Adrenal gland (tissue), 12 donors: ENCODE measurements around the gene DHFR2. TPM values are rescaled to one million over a fixed set of nuclear protein-coding genes. Genes with fewer than 3 reads are reported as not detected.
"Not testable (repeated sequence)": the region's sequence is repeated elsewhere in the genome, so short reads cannot be mapped to it uniquely, and the experiment has no call there.

Source experiments
- DNase-seq, 7 donors: peaks; one replicate each; pipeline ENCODE4 v3.0.0-alpha.2; 2019 to 2020
- H3K27ac ChIP-seq, 5 donors: fragments of 200-600 bp; sonication (generic) in 4 of 5; 1 replicate in 3 of 5; 2 replicates in 2 of 5; pipeline versions ENCODE4 v1.5.1 to v1.8.0; 2016 to 2020; ENCODE audit warnings: mild to moderate bottlenecking in 1 of 5
- H3K27me3 ChIP-seq: fragments of 200-600 bp; 2 replicates; pipeline ENCODE4 v1.8.0; 2021
- H3K36me3 ChIP-seq, 2 donors: fragments of 200-600 bp; replicated peaks in 1 of 2; 1 replicate in 1 of 2; 2 replicates in 1 of 2; pipeline versions ENCODE4 v1.5.1 to v1.8.0; 2018 to 2022
- H3K4me1 ChIP-seq, 2 donors: fragments of 200-600 bp; replicated peaks in 1 of 2; 1 replicate in 1 of 2; 2 replicates in 1 of 2; pipeline versions ENCODE4 v1.5.1 to v1.8.0; 2018 to 2021
- H3K4me3 ChIP-seq, 4 donors: fragments of 200-600 bp; sonication (generic) in 3 of 4; one replicate each; pipeline ENCODE4 v1.5.1; 2016 to 2018
- H3K9me3 ChIP-seq, 3 donors: fragments of 200-600 bp; sonication (generic) in 1 of 3; replicated peaks in 1 of 3; 1 replicate in 2 of 3; 2 replicates in 1 of 3; pipeline versions ENCODE4 v1.5.1 to v1.8.0; 2016 to 2021
- POLR2A ChIP-seq, 2 donors: fragments of 450-650 bp; IDR thresholded peaks; one replicate each; pipeline ENCODE4 v1.6.1; 2017; ENCODE audit warnings: antibody characterized with exemption in 2 of 2, mild to moderate bottlenecking in 2 of 2, moderate library complexity in 1 of 2
- WGBS, 4 donors: extraction: QIAGEN DNeasy Blood & Tissue Kit in 2 of 4; methylation state at CpG; one replicate each; pipeline versions ENCODE4 v1.1.5 to v1.1.7; 2013 to 2017; 5-methylcytosine and 5-hydroxymethylcytosine counted together
- intact Hi-C, 2 donors: fragments of 100-400 bp; cut with DNase I; formaldehyde crosslinking; loops; one replicate each; pipeline versions ENCODE4 v1.14.1 to v1.15.0; 2022 to 2023
- polyA plus RNA-seq, 3 donors: library from polyadenylated mRNA; stranded (reverse); fragments of 200-250 nt in 2 of 3; fragments of 350-450 nt in 1 of 3; fragmentation: Illumina TruSeq in 1 of 3; extraction: RNeasy Lipid Tissue Mini Kit (QIAGEN cat#74804) in 1 of 3; gene quantifications; one replicate each; pipeline ENCODE4 v1.2.3, GENCODE V29; 2013 to 2014
- total RNA-seq, 9 donors: library from RNA; depleted of rRNA in 4 of 9; stranded (reverse); fragments of >200 nt in 4 of 9; fragments of 120-200 nt in 1 of 9; fragmentation: NEBNext Ultra II Directional in 1 of 9; extraction: Animal tissue kit (Norgen Biotek cat#: 25700) in 1 of 9; gene quantifications; one replicate each; pipeline versions ENCODE4 v1.1.0 to v1.2.4, GENCODE V29; 2013 to 2023
- TF ChIP-seq, protein P1 (sequence below), 6 experiments: fragments of 450-650 bp in 4 of 6; fragments of 200-600 bp in 2 of 6; sonication (generic) in 1 of 6; IDR thresholded peaks; 1 replicate in 5 of 6; 2 replicates in 1 of 6; pipeline versions ENCODE4 v1.5.1 to v1.8.0; 2016 to 2021; ENCODE audit warnings: antibody characterized with exemption in 6 of 6, mild to moderate bottlenecking in 2 of 6, moderate library complexity in 1 of 6
- donor health status: healthy with polysubstance abuse.
- donor health status: Bipolar disorder and iron deficiency.
- donor health status: DM: yes; HTN: yes; CAD: no.
- donor health status: DM: no; HTN: no; CAD: no.
- donor health status: DM: no; HTN: no; CAD: no.
- donor health status: DM: yes; HTN: yes; CAD: no.

DHFR2 gene
- total and polyA plus RNA-seq, 12 donors: 2.3 to 12.3 (median 7.2) TPM

DNA sequence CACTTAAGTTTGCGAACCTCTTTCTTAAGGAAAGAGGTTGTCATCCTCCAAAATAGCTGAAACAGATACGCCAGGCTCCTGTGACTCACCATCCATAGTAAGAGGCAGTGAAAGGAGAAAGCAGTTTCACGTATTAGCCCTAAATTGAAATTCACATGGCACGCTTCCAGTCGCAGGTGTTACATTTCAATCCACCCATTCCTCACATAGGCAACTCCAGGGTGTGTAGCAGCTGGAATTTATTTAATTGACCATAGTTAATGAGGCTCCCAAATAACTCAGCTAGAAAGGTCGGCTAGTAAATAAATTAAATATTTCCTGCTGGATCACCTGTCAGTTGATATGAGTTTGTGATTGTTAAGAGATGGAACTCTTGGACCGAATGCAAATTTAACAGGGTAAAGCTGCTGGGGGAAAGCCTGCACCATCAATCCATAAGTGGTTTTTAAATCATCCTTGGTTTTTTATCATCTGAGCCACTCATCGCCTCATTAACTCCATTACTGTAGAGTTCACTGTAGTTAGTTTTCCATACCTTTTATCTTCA lies 19.7 kb upstream of the DHFR2 start:
- Histone ChIP-seq H3K4me1 (no peaks in the 10 kb centered on the region), H3K27me3 (no peaks in the 10 kb centered on the region), H3K36me3 (peaks cover 0 to 10% of the 10 kb centered on the region in 2 donors), H3K27ac (no peak overlapping the region), H3K9me3 (no peaks in the 10 kb centered on the region), H3K4me3 (no peak overlapping the region)
- no peak for DNase-seq
- TF ChIP-seq, protein P1, sequence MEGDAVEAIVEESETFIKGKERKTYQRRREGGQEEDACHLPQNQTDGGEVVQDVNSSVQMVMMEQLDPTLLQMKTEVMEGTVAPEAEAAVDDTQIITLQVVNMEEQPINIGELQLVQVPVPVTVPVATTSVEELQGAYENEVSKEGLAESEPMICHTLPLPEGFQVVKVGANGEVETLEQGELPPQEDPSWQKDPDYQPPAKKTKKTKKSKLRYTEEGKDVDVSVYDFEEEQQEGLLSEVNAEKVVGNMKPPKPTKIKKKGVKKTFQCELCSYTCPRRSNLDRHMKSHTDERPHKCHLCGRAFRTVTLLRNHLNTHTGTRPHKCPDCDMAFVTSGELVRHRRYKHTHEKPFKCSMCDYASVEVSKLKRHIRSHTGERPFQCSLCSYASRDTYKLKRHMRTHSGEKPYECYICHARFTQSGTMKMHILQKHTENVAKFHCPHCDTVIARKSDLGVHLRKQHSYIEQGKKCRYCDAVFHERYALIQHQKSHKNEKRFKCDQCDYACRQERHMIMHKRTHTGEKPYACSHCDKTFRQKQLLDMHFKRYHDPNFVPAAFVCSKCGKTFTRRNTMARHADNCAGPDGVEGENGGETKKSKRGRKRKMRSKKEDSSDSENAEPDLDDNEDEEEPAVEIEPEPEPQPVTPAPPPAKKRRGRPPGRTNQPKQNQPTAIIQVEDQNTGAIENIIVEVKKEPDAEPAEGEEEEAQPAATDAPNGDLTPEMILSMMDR (IDR thresholded peaks at IDR 0.05): no peak
- TF ChIP-seq POLR2A (IDR thresholded peaks at IDR 0.05): no peak
- intact Hi-C loops: no loop called here
- WGBS, 4 donors: 92 to 95% (median 93%) methylated on average over 8 of the region's 8 CpGs

DNA sequence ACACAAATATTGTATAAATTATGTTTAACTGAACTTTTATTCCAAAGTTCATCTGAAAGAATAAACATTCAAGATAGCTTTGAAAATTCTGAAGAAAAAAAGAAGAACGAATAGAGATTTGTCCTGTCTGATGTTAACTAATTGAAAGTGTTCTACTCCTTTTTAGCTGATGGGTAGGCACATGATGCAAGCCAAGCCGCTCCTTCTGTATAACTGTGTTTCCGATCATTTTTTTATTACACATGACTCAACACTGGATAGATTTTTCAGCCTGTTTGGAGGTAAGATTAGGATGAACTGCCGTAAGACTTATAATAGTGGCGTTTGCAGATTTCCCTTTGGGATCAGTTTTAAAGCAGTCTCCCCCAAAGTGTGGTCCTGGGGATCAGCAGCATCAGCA lies 19.2 kb upstream of the DHFR2 start:
- DNase-seq: no peak
- 93 to 96% (median 95%) methylated on average over 5 of the region's 5 CpGs for WGBS, 4 donors
- no peak for TF ChIP-seq POLR2A (IDR thresholded peaks at IDR 0.05)
- TF ChIP-seq, protein P1 (IDR thresholded peaks at IDR 0.05): no peak
- intact Hi-C loops: no loop called here
- Histone ChIP-seq H3K27ac (no peak overlapping the region), H3K36me3 (peaks cover 0 to 10% of the 10 kb centered on the region in 2 donors), H3K9me3 (no peaks in the 10 kb centered on the region), H3K27me3 (no peaks in the 10 kb centered on the region), H3K4me1 (no peaks in the 10 kb centered on the region), H3K4me3 (no peak overlapping the region)

DNA sequence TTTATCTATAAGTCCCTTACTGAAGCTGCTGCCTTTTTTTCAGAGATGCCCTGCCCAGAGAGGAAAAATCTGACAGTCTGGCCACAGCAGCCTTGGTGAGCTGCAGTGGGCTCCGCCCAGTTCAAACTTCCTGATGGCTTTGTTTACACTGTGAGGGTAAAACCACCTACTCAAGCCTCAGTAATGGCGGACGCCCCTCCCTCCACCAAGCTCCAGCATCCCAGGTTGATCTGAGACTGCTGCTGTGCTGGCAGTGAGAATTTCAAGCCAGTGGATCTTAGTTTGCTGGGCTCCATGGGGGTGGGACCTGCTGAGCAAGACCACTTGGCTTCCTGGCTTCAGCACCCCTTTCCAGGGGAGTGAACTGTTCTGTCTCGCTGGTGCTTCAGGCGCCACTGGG lies 17.8 kb upstream of the DHFR2 start:
- intact Hi-C loops, H3K4me3 ChIP-seq, H3K9me3 ChIP-seq, H3K27me3 ChIP-seq, DNase-seq, H3K27ac ChIP-seq, H3K36me3 ChIP-seq, H3K4me1 ChIP-seq: not testable (repeated sequence)
- WGBS, 4 donors: 96 to 100% (median 99%) methylated on average over 3 to 5 of the region's 5 CpGs

DNA sequence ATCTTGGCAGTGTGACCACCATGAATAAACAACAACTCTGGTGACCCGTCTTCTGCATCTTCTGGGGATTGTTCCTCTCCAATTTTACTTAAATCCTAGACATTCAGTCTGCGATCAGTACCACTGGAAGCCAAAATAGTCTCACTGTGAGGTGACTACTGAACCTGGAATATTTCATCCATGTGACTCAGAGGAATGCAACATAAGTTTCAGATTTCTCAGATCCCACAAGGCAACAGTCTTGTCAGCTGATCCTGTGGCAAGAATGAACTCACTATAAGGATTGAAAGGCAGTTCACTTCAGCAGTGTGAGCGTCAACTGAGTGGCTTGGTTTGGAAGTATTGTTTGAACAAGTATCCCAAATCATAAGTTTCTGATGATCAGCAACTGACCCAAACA lies 13.3 kb upstream of the DHFR2 start:
- H3K4me3 ChIP-seq: no peak overlapping the region
- no peak overlapping the region for H3K27ac ChIP-seq
- 95 to 100% (median 98%) methylated on average over 3 of the region's 3 CpGs for WGBS, 4 donors
- TF ChIP-seq, protein P1 (IDR thresholded peaks at IDR 0.05): no peak
- TF ChIP-seq POLR2A (IDR thresholded peaks at IDR 0.05): no peak
- peaks cover 0 to 5% of the 10 kb centered on the region in 2 donors for H3K4me1 ChIP-seq
- DNase-seq: no peak
- intact Hi-C loops: no loop called here
- no peaks in the 10 kb centered on the region for H3K9me3 ChIP-seq
- H3K36me3 ChIP-seq: peaks cover 0 to 7% of the 10 kb centered on the region in 2 donors
- no peaks in the 10 kb centered on the region for H3K27me3 ChIP-seq

DNA sequence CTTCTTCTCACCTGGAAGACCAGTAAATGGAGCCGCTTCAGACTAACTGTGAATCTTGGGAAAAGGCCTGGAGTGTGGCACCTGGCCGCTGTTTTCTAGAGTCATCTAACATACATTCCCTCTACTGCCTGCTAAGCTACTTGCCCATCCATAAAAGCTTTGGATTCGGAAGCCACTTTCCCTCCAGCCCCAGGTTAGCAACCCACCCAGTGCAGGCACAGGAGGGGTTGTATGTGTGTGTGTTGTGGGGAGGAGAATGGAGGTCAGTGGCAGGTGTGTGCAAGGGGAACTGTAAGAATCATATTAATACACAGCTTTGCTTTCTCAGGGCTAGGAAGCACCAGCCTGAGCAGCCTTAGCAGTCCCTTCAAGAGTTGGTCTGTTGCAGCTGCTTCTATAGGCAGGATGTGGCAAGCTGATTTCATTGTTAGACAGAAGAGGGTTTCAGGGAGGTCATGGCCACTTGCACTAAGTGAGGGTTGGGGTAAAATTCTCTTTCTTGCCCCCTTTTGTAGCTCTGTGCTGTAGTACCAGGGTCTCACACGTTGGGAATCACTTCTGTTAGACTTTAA lies 9.1 kb upstream of the DHFR2 start:
- no peaks in the 10 kb centered on the region for H3K9me3 ChIP-seq
- TF ChIP-seq, protein P1 (IDR thresholded peaks at IDR 0.05): no peak
- TF ChIP-seq POLR2A (IDR thresholded peaks at IDR 0.05): no peak
- no peaks in the 10 kb centered on the region for H3K27me3 ChIP-seq
- peaks cover 0 to 7% of the 10 kb centered on the region in 2 donors for H3K36me3 ChIP-seq
- peaks cover 5% of the 10 kb centered on the region in 2 donors for H3K4me1 ChIP-seq
- intact Hi-C loops: no loop called here
- H3K4me3 ChIP-seq: no peak overlapping the region
- no peak for DNase-seq
- 88 to 89% (median 88%) methylated on average over 4 of the region's 4 CpGs for WGBS, 4 donors
- H3K27ac ChIP-seq: no peak overlapping the region
